ENCODE results near the gene C20orf204. TPM values are rescaled to one million over a fixed set of nuclear protein-coding genes. Genes with fewer than 3 reads are reported as not detected.

The C20orf204 gene, protein sequence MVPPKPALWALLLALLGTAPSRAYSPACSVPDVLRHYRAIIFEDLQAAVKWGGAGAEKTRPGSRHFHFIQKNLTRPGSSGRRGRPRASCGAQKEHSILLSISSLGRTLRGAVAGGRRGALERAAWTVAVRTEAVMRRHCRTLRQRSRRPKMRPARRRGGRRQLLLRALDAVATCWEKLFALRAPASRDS
- total RNA-seq, result 0.18 TPM in 1 of 2 replicates, not detected in the other

DNA sequence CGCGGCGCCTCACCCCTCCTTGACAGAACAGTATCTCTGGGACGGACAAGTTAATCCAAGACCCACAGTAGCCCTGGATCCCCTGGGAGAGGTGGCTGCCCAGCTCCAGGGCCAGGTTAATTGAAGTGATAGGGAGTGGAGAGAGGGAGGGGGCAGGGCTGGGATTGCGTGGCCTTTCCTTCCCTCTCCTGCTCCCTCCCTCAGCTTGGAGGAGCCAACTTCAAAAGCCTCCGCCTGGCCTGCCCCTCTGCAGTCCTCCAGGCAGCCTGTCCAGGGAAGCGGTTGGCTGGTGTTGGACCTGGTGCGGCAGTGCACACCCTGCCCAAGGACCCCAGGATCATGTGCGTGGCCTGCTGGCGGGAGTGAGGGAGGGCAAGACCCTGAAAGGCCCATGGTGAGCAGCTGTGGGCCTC is at the start of gene C20orf204:
TSS of gene C20orf204 (plus strand) at position 250 of the 413 bp plus-strand sequence. CDS start at position 392, 142 bp downstream.

DNA sequence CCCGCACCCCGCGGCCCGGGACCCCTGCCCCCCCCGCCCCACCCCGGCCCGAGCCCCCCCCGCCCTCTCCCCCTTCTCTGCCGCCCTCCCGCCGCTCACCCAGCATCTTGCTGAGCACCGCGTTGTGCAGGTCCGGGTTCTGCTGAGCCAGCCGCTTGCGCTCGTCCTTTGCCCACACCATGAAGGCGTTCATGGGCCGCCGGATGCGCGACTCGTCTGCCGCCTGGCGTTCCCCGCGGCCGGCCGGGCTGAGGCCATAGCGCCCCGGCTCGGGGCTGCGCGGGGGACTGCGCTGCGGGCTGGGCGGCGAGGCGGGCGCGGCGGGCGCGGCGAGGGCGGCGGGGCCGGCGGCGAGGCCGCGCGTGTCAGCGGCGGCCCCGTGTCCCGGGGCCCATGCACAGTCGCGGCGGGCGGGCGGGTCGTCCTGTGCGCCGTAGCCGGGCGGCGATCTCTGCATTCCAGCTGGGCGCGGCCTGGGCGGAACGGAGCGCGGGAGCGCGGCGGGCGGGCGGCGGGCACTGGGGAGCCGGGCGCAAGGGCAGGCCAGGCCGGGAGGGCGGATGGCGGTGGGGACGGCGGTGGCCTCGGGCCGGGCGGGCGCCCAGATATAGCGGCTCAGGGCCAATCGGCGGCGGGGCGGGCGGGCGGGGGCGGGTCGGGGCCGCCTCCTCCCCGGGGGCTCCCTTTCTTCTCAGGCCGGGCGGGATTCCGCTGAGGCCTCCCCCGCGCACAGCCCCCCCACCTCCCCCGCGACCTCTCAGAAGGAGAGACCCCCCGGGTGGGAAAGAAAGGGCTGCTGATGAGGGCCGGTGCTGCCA is 13.3 kb downstream of the C20orf204 start, which contains the start of gene SOX18:
TSS of gene SOX18 (minus strand) at position 580 of the 818 bp plus-strand sequence. CDS start at position 457, 123 bp downstream.

DNA sequence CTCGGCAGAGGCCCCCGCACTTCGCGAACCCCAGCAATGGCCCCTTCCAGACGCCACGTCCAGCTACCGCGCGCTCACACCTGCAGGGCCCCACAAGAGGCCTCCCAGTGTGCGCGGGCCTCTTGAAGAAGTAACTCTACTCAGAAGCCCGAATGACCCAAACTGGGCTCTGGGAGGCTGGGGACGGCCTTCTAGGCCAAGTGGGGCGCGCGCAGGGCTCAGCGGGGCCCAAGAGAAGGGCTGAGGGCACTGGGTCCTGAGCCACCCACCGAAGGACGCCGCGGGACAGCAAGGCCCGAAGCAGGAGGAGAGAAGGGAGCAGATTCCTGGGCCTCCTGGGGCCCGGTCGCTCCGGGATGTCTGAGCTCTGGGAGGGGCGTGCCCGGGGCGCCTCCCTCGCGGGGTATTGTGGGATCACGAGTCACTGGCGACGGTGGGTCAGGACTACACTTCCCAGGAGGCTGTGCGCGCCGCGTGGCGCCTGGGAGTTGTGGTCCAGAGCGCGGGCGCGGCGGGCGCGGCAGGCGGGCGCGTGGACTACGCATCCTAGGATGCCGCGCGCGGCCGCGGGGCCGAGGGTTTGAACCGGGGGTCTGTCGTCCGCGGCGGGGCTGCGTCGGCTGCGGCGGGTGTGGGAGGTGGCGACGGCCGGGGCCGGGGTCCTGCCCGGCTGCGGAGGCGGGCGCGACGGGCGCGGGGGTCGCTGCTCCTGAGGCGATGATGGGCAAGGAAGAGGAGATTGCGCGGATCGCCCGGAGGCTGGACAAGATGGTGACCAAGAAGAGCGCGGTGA is 26.8 kb downstream of the C20orf204 start, which contains the start of gene TCEA2:
TSS of gene TCEA2 (plus strand) at position 603 of the 793 bp plus-strand sequence. CDS start at position 718, 115 bp downstream.

DNA sequence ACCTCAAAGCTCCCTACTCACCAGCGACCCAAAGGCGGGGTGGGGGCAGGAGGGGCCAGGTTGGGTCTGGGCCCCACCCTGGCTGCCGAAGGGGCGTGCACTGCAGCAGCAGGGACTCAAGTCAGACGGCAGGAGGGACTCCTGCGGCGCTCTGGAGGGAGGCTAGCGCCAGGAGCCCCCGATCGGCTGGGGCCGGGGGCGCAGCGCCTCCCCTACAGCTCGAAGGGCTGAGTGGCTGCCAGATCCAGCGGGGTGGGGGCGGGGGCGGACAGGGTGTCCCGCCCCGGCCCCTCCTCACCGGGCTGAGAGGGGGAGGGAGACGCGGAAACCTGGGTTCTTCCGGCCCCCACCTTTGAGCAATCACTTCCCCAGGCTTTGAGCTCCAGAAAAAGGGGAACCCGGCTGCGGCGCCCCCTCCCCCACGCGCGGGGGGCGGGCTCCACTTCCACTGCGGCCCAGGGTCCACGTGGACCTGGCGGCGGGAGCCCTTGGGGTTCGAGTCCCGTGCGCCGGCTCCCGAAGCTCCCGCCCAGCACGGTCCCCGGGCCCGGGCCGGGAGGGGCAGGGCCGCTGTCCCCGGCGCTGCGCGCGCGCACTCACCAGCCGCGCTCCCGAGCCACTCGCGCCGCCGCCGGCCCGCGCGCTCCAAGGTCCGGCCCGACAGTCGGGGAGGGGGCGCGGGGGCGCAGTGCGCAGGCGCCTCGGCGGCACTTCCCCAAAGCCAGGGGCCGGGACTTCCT is 43.5 kb downstream of the C20orf204 start, which contains the start of gene RGS19:
TSS of gene RGS19 (minus strand) at position 246 of the 740 bp plus-strand sequence. CDS start 2,632 bp downstream, outside the sequence.

DNA sequence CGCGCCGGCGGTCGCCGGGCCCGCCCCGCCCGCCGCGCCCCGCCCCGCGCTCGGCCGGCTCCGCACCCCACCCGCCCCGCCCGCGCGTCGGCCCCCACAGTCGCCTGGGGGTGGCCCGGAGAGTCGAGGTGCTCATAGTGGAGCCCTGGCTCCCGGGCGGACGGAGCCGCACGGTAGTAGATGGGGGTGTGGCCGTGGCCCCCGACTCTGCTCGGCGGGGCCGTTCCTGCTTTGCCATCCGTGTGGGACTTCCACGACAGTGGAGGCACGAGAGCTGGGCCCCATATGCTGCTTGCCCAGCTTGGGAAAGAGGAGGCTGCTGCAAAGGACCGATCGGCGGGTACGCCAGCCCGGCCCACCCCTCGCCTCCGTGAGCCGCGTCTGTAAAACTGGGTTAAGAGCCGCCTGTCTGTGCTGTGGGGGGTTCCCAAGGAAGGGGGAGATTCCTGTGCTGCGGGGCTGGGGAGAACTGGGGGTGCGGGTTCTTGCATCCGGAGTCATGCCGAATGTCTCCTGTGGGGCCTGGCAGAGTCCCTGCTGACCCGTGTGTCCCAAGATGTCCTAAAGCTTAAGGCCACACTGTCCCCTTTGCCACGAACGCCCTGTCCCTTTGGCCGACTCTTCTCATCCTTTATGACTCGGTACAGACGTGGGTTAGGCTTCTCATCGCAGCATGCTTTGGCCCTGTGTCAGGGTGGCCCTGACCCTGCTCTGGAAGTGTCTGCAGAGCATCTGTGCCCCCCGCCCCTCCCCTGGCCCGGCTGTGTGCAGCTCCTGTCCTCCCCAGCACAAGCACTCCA is 44.2 kb downstream of the C20orf204 start, which contains the start of gene OPRL1:
TSS of gene OPRL1 (plus strand) at position 70 of the 800 bp plus-strand sequence. CDS start 12,639 bp downstream, outside the sequence.

DNA sequence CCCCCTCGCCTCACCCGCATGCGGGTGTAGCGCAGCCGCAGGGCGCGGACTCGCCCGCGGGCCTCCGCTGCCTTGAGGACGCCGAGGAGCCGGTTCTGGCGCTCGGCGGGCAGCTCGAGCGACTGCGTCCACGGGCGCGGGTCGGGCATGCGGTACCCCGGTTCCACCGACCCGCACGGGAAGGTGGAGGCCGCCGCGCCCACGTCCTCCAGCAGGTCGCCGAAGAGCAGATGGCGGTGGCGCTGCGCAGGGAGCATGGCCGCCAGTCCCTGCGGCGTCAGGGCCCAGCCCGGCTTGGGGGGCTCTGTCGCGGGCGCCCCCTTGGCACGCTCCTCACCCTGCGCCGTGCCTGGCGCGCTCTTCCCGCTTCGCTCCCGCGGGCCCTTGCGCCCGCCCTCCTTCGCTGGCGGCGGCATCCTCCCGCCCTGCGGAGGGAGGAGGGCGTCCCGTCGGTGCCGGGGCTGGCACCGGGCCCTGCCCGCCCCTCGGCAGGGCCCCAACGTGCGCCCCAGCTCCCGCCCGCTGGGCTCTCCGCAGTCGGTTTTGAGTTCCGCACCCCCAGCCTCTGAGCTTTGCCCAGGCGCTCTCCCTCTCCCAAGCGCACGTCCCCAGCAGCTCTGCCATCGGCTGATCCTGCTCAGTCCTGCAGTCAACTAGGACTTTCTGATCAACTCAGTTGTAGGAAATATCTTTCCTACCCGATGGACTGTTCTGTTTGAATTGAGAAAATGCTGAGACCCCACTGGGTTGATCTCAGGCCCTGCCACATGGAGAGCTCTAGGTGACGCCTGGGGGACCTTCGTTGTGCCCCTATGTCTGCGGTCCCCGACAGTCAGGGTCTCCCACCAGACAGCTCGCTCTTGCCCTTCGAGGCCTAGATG is 48.1 kb downstream of the C20orf204 start, which contains the start of gene LKAAEAR1:
TSS of gene LKAAEAR1 (minus strand) at position 595 of the 881 bp plus-strand sequence. CDS start at position 416, 179 bp downstream.

Other genes starting within 250 kb of the C20orf204 start
- gene ZBTB46, start 204.9 kb upstream of the C20orf204 start, total RNA-seq, result 3.4 and 3.9 TPM in 2 replicates
- not detected in 2 replicates for gene ABHD16B, start 174.7 kb upstream of the C20orf204 start, total RNA-seq
- 131 and 133 TPM in 2 replicates for gene TPD52L2, start 170.9 kb upstream of the C20orf204 start, total RNA-seq
- 51.4 and 57.8 TPM in 2 replicates for gene DNAJC5, start 141.1 kb upstream of the C20orf204 start, total RNA-seq
- gene UCKL1, start 79.8 kb upstream of the C20orf204 start, total RNA-seq, result 14.9 and 17.3 TPM in 2 replicates
- 8.7 and 11.7 TPM in 2 replicates for gene ZNF512B, start 66.3 kb upstream of the C20orf204 start, total RNA-seq
- gene SAMD10, start 56.5 kb upstream of the C20orf204 start, total RNA-seq, result 1.1 and 2.4 TPM in 2 replicates
- 36.8 and 42.0 TPM in 2 replicates for gene PRPF6, start 55.0 kb upstream of the C20orf204 start, total RNA-seq
- 0.36 and 1.8 TPM in 2 replicates for gene SOX18, start 13.5 kb downstream of the C20orf204 start, total RNA-seq
- 26.5 and 30.6 TPM in 2 replicates for gene TCEA2, start 27.0 kb downstream of the C20orf204 start, total RNA-seq
- gene RGS19, start 43.3 kb downstream of the C20orf204 start, total RNA-seq, result 9.4 and 10.1 TPM in 2 replicates
- 0.65 TPM in 1 of 2 replicates, not detected in the other for gene OPRL1, start 43.9 kb downstream of the C20orf204 start, total RNA-seq
- 2.5 TPM in 1 of 2 replicates, not detected in the other for gene LKAAEAR1, start 48.2 kb downstream of the C20orf204 start, total RNA-seq
- gene NPBWR2, start 71.4 kb downstream of the C20orf204 start, total RNA-seq, result not detected in 2 replicates
- not detected in 2 replicates for gene MYT1, start 128.3 kb downstream of the C20orf204 start, total RNA-seq
- 10.4 and 22.7 TPM in 2 replicates for gene PCMTD2, start 219.6 kb downstream of the C20orf204 start, total RNA-seq